Measurements from ENCODE around the gene C17orf75.
A peak's percentile ranks its signal among the peaks of the same experiment; 100 is the strongest.
"Not testable (repeated sequence)": the region's sequence is repeated elsewhere in the genome, so short reads cannot be mapped to it uniquely, and the experiment has no call there.

C17orf75 gene

DNA sequence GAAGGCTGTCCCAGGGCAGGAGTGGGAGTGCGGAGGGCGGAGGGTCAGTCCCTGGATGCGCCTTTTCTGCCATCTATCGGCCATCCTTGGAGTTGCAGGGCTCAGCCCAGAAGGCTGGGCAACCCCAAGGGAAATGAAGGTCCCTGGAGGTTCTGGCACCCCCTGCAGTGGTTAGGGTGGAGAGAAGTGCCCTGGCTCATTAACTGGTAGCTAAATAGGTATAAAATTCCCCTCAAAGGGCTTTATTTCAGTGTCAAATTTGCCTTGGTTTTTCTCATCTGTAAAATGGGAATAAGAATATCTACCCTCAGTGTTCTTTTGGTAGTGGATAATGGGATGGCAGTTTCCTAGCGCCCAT, 22.4 kb downstream of the C17orf75 start:
- H3K9me2 ChIP-seq (replicated peaks; ENCODE audit: control insufficient read depth, low read length) = no peaks in the 10 kb centered on the region
- no peaks in the 10 kb centered on the region for H3K9me3 ChIP-seq (ENCODE audit: control insufficient read depth, insufficient read depth, low read length)
- H3F3A ChIP-seq (ENCODE audit: control insufficient read depth, insufficient read depth) = peaks cover 2% of the 10 kb centered on the region; the same call in 1 of the 2 replicates
- H3K27ac ChIP-seq (ENCODE audit: low read depth, low read length) = peak overlapping the region; percentile 58
- H4K20me1 ChIP-seq (ENCODE audit: control insufficient read depth, insufficient read depth, low read depth, low read length) = no peaks in the 10 kb centered on the region
- peaks cover 34% of the 10 kb centered on the region for H3K4me1 ChIP-seq (ENCODE audit: control insufficient read depth, low read length)
- H3K36me3 ChIP-seq (ENCODE audit: control insufficient read depth, low read length) = no peaks in the 10 kb centered on the region; the same call in 1 of the 2 replicates
- H3K4me2 ChIP-seq (ENCODE audit: low read length) = peak overlapping the region; percentile 72
- TF ChIP-seq CTCF (IDR thresholded peaks at IDR 0.05; ENCODE audit: low read depth, low read length, poor library complexity, severe bottlenecking) (peak; percentile 98), EZH2phosphoT487 (IDR thresholded peaks at IDR 0.05; ENCODE audit: borderline replicate concordance, low read length) (no peak)
- peaks cover 20% of the 10 kb centered on the region for H3K79me2 ChIP-seq (ENCODE audit: control insufficient read depth, low read length)
- H3K4me3 ChIP-seq (ENCODE audit: low read length) = peak overlapping the region; percentile 69
- H3K27me3 ChIP-seq (ENCODE audit: control insufficient read depth, low read length) = no peaks in the 10 kb centered on the region

GRCh38 chr17:32318071-32318470, 23.9 kb downstream of the C17orf75 start:
- H3K4me2 ChIP-seq (ENCODE audit: low read length) = peak overlapping the region; percentile 72
- H3K4me1 ChIP-seq (ENCODE audit: control insufficient read depth, low read length) = peaks cover 37% of the 10 kb centered on the region
- H3K36me3 ChIP-seq (ENCODE audit: control insufficient read depth, low read length) = no peaks in the 10 kb centered on the region; the same call in 1 of the 2 replicates
- no peaks in the 10 kb centered on the region for H3K27me3 ChIP-seq (ENCODE audit: control insufficient read depth, low read length)
- no peaks in the 10 kb centered on the region for H4K20me1 ChIP-seq (ENCODE audit: control insufficient read depth, insufficient read depth, low read depth, low read length)
- H3K27ac ChIP-seq (ENCODE audit: low read depth, low read length) = peak overlapping the region; percentile 58; the same call in 1 of the 2 replicates
- peak overlapping the region; percentile 69 for H3K4me3 ChIP-seq (ENCODE audit: low read length)
- no peaks in the 10 kb centered on the region; the same call in 1 of the 2 replicates for H3F3A ChIP-seq (ENCODE audit: control insufficient read depth, insufficient read depth)
- H3K9me2 ChIP-seq (replicated peaks; ENCODE audit: control insufficient read depth, low read length) = no peaks in the 10 kb centered on the region
- TF ChIP-seq EZH2phosphoT487 (IDR thresholded peaks at IDR 0.05; ENCODE audit: borderline replicate concordance, low read length) (no peak), CTCF (IDR thresholded peaks at IDR 0.05; ENCODE audit: low read depth, low read length, poor library complexity, severe bottlenecking) (no peak)
- H3K79me2 ChIP-seq (ENCODE audit: control insufficient read depth, low read length) = peaks cover 21% of the 10 kb centered on the region
- H3K9me3 ChIP-seq (ENCODE audit: control insufficient read depth, insufficient read depth, low read length) = no peaks in the 10 kb centered on the region

DNA sequence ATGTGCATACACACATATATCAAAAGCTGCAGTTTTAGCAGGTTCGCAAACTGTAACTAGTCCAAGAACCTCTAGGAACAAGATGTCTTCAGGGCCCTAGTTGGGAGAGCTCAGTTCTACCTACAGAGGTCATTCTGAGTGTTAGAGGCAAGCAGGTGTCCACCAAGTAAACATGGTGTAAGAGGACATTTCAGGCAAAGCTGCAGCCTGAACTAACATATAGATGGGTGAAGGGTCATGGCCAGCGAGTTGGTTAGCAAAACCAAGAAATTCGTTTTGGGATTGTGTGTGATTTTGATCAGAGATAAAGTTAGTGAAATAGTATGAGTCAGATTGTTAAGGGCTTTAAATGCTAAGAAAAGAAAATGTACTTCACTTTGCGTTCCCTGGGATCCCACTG, 24.6 kb downstream of the C17orf75 start:
- Histone ChIP-seq H3K27ac (ENCODE audit: low read depth, low read length) (no peak overlapping the region), H3K4me3 (ENCODE audit: low read length) (peak overlapping the region; percentile 69), H3K9me3 (ENCODE audit: control insufficient read depth, insufficient read depth, low read length) (no peaks in the 10 kb centered on the region), H3K27me3 (ENCODE audit: control insufficient read depth, low read length) (no peaks in the 10 kb centered on the region), H3K36me3 (ENCODE audit: control insufficient read depth, low read length) (no peaks in the 10 kb centered on the region; the same call in 1 of the 2 replicates), H3K79me2 (ENCODE audit: control insufficient read depth, low read length) (peaks cover 23% of the 10 kb centered on the region), H3K4me2 (ENCODE audit: low read length) (peak overlapping the region; percentile 72), H3K4me1 (ENCODE audit: control insufficient read depth, low read length) (peaks cover 44% of the 10 kb centered on the region), H4K20me1 (ENCODE audit: control insufficient read depth, insufficient read depth, low read depth, low read length) (no peaks in the 10 kb centered on the region), H3F3A (ENCODE audit: control insufficient read depth, insufficient read depth) (no peaks in the 10 kb centered on the region; the same call in 1 of the 2 replicates), H3K9me2 (replicated peaks; ENCODE audit: control insufficient read depth, low read length) (no peaks in the 10 kb centered on the region)
- no peak for TF ChIP-seq CTCF (IDR thresholded peaks at IDR 0.05; ENCODE audit: low read depth, low read length, poor library complexity, severe bottlenecking)
- no peak for TF ChIP-seq EZH2phosphoT487 (IDR thresholded peaks at IDR 0.05; ENCODE audit: borderline replicate concordance, low read length)

GRCh38 chr17:32316653-32317052, 25.3 kb downstream of the C17orf75 start:
- not testable (repeated sequence) for H3K27me3 ChIP-seq (ENCODE audit: control insufficient read depth, low read length); H3K27ac ChIP-seq (ENCODE audit: low read depth, low read length); H4K20me1 ChIP-seq (ENCODE audit: control insufficient read depth, insufficient read depth, low read depth, low read length); H3K36me3 ChIP-seq (ENCODE audit: control insufficient read depth, low read length); H3K9me3 ChIP-seq (ENCODE audit: control insufficient read depth, insufficient read depth, low read length); H3K9me2 ChIP-seq (replicated peaks; ENCODE audit: control insufficient read depth, low read length); H3F3A ChIP-seq (ENCODE audit: control insufficient read depth, insufficient read depth)
- Histone ChIP-seq H3K4me1 (ENCODE audit: control insufficient read depth, low read length) (peaks cover 51% of the 10 kb centered on the region), H3K4me2 (ENCODE audit: low read length) (peak overlapping the region; percentile 72), H3K79me2 (ENCODE audit: control insufficient read depth, low read length) (peaks cover 23% of the 10 kb centered on the region), H3K4me3 (ENCODE audit: low read length) (peak overlapping the region; percentile 69)
